ENCODE results near the gene MSI2.

MSI2 gene

DNA sequence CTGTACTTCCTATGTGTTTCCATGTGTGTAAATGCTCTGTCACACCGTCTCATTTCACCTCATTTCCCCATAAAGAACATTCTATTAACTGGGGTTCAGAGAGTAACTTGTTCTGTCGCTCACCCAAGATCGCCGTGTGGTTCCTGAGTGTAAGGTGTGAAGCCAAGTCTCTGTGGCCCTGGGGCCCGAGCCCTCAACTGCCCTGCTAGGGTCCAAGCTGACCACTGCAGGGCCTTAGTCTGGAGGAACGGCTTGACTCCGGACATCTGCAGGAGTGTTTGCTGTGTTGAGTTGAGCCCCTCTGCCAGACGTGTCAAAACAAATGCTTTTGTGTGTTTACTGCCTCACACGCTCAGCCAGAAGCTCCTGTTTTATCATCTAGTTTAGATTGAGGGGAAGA lies 244.7 kb downstream of the MSI2 start:
- FAIRE-seq (no peak), DNase-seq (ENCODE audit: insufficient read length, low spot score) (no peak)
- TF ChIP-seq POLR2A (IDR thresholded peaks at IDR 0.05; ENCODE audit: low read depth, low read length): no peak

DNA sequence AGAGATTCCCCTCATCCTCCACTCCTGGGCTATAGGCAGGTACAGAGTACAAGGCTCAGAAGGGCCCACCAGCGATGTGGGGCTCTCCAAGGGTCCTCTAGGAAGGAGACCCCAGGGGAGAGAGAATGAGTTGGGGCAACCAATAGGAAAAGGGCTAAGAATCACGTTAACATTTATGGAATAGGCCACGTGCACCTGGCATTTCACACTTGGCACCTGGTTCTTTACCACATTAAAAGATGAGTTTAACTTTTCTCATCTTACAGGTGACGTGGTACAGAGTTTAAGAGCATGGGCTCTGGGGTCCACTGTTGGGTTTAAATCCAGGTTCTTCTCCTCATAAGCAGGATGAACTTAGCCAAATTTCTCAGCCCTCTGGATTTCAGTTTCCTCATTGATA lies 245.7 kb downstream of the MSI2 start:
- FAIRE-seq (no peak), DNase-seq (ENCODE audit: insufficient read length, low spot score) (no peak)
- no peak for TF ChIP-seq POLR2A (IDR thresholded peaks at IDR 0.05; ENCODE audit: low read depth, low read length)

DNA sequence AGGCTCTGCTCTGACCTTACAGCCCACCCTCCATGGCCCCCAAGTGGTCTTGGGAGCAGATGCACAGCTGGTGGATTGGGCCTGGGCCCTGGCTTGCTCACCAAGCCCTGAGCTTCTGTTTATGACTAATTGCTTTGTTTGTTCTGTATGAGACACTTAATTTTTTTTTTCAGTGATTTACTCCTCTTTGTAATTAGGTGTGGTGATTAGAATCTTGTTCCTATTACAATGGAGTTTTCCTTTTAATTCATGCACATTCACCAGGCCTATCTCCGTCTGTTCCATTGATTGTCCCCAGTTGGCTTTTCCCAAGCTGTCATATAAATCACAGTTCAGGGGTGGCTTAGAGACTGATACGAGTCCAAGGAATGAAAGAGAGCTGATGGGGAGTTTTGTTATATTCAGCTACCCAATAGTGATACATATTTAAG lies 246.5 kb downstream of the MSI2 start:
- no peak for TF ChIP-seq POLR2A (IDR thresholded peaks at IDR 0.05; ENCODE audit: low read depth, low read length)
- DNase-seq (ENCODE audit: insufficient read length, low spot score): no peak
- FAIRE-seq: no peak

DNA sequence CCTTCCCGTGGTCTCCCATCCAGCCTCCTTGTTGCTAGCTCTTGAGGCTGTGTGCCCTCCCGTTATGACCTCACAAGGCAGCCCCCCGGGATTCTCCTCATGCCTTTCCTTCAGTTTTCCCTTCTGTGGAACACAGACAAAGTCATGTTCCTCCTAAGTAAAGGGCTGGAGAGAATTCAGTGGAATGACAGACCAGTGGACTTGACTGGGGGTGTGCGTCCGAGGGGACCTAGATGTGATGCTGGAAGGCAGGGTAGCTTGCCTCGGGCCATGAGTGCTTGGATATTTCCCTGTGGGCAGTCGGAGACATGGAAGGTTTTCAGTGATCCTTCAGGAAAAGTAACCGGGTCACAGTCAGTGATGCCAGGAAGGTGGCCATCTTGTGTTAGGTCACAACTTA lies 247.9 kb downstream of the MSI2 start:
- no peak for TF ChIP-seq POLR2A (IDR thresholded peaks at IDR 0.05; ENCODE audit: low read depth, low read length)
- DNase-seq (ENCODE audit: insufficient read length, low spot score) (no peak), FAIRE-seq (no peak)

DNA sequence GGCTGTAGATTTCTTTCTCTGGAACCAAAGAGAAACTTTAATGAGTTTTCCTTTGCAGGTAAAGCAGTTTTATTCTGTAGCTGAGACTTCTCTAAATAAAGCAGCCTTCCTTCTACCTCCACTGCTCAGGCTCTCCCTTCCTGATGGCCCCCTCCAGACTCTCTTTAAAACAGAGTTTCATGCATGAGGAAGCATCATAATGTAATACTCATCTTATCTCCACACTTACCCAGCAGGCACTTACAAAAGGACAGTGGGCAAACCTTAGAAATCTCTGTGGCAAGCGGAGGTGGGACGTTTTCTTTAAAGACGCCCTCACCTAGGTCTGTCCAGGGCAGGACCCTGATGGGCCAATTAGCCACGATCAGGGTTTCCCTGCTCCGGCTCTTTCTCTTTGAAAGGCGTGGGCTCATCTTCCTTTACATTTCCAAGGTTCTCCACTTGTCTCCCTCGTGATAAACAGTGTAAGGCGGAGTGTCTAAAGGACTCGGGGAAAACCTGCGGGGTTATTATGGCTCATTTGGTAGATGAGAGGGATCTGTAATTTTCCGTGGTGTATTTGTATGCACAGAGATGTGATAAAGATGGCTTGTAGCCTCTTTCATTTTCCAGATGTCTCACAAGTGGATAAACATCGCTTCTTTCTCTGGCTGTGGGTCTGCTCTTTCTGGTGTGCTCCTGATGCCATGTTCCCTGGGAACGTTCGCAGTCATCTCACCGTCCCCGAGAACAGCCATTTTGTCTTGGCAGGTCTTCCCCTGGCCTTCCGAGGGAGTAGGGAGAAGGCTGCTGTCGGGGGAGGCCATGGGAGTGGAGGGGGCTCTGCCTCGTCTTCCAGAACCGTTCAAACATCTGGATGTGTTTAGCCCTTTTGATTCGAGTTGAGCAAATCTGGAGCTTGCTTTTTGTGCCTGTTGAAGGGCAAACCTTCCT lies 249.8 kb downstream of the MSI2 start:
- no peak for TF ChIP-seq POLR2A (IDR thresholded peaks at IDR 0.05; ENCODE audit: low read depth, low read length)
- DNase-seq (ENCODE audit: insufficient read length, low spot score) (no peak), FAIRE-seq (no peak)

DNA sequence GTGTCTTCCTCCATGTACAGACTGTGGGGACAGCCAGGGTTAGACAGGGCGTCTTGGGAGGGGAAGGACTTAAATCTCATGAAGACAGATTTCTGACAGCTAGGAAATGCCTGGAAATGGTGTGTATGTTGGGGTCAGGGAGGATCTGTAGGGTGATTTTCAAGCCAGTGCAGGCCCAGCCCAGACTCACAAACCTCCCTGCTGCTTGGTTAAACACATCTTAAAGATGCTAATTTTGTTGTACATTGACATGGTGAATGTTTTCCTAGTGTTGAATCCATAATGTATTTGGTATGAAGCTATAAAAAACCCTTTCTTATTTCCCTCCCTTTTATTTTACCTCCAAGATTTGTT lies 250.4 kb downstream of the MSI2 start:
- no peak for TF ChIP-seq POLR2A (IDR thresholded peaks at IDR 0.05; ENCODE audit: low read depth, low read length)
- DNase-seq (ENCODE audit: insufficient read length, low spot score) (no peak), FAIRE-seq (no peak)

DNA sequence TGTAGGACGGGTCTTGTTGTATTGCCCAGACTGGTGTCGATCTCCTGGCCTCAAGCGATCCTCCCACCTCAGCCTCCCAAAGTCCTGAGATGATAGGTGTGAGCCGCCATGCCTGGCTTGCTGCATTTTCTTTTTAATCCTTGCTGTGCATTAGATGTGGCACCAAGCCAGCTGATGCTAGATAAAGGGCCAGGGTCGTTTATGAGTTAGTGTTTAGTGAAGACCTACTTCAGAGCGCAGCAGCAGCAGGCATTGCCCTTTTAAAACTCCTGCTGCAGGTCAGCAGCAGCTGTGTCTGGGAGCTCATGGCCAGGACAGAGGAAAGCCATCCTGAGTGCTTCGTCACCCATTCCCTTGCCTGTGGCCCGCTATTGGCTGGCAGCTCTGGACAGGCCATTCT lies 251.5 kb downstream of the MSI2 start:
- TF ChIP-seq POLR2A (IDR thresholded peaks at IDR 0.05; ENCODE audit: low read depth, low read length): no peak
- FAIRE-seq: no peak
- DNase-seq (ENCODE audit: insufficient read length, low spot score): no peak

DNA sequence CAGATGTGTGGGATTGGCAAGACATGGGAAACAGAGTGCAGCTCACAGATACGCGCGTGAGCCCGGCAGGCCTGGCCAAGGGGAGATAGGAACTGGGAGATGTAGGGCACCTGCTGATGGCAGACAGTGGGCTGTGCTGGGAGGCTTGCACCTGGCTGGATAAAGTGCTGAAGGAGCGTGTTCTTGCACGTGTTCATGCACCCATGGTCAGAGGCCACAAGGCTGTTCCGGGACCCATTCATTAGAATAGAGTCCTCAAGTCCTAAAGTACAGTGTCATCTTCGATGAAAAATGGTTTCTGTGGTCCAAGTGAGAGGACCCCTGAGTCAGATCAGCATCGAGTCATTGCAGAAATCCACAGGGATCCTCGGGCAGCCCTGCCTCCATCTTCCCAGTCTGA lies 252.3 kb downstream of the MSI2 start:
- FAIRE-seq (no peak), DNase-seq (ENCODE audit: insufficient read length, low spot score) (no peak)
- no peak for TF ChIP-seq POLR2A (IDR thresholded peaks at IDR 0.05; ENCODE audit: low read depth, low read length)

DNA sequence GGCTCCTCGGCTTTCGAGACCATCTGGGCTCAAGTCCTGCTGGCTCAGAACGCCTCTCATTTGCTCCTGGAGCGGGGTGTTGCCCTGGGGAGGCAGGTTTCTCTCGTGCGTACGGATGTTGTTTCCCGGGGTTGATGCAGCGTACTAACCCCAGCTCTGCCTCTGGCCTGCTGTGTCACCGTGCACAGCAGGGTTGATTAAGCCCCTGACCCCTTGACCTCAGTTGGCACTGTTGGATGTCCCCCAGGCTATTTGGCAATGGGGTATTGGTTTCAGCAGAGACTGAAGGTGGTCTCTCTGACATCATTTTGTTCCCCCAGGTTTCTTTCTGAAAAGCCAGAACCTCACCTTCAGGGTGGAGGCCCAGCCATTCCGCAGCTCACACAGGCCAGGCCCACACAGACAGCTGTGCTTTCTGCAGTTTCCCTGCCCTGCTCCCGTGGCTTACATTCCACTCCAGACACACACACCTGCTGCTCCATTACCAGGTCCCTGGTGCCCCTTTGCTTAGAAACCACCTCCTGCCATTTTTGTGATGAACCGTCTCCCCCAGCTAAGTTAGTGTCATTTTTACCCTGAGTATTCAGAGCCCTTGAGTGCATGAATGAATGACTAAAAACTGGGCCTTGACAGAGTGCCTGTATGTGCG lies 255.3 kb downstream of the MSI2 start:
- DNase-seq (ENCODE audit: insufficient read length, low spot score) (no peak), FAIRE-seq (no peak)
- TF ChIP-seq POLR2A (IDR thresholded peaks at IDR 0.05; ENCODE audit: low read depth, low read length): no peak

DNA sequence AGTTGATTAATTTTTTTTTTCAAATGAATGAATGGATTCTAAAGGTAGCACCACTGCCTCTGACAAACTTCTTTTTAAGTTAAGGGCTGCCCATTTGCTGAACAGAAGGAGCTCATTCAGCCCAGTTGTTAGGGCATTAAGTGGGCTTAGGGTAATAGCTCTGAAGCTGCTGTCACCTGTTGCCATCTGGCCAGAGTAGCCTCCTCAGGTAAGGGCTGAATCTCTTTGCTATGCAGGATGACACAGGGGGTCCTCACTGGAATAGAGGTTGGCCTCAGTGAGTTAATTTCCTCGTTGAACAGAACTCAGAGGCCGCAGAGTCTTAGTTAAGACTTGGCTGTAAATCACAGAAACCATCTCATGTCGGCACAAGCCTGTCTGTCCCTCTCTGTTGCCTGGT lies 255.9 kb downstream of the MSI2 start:
- FAIRE-seq (no peak), DNase-seq (ENCODE audit: insufficient read length, low spot score) (no peak)
- no peak for TF ChIP-seq POLR2A (IDR thresholded peaks at IDR 0.05; ENCODE audit: low read depth, low read length)

DNA sequence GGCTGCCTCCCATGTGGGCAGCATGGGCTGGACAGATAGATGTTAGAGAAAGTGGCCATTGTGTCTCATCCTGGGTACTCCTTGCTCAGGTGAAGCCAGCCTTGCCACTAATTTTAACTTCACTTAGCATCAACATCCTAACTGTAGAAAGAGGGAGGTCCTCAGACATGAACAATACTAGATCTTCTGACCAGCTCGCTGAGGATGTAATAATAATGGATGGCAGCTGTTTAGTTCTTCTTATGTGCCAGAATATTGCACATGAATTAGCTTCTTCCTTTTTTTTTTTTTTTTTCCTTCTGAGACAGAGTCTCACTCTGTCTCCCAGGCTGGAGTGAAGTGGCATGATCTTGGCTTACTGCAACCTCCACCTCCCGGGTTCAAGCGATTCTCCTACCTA lies 256.4 kb downstream of the MSI2 start:
- no peak for FAIRE-seq
- TF ChIP-seq POLR2A (IDR thresholded peaks at IDR 0.05; ENCODE audit: low read depth, low read length): no peak
- DNase-seq (ENCODE audit: insufficient read length, low spot score): no peak

DNA sequence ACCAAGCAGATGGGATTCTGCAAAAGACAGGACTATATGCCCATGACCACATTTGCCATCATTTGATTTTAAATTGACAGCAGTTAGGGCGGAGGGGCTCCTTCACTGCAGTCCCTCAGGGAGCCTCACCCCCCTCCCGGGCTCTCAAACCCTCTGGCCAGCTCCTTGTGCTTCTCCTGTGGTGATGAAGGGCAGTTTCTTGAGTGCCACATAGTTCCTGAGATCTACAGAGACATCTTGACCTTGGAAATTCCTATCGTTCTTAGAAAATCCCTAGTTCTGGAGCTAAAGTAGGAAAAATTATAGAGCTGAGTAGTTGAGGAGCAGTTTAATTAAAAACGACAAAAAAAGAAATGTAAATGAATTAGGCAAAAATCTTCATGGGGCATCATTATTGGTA lies 257.2 kb downstream of the MSI2 start:
- DNase-seq (ENCODE audit: insufficient read length, low spot score) (no peak), FAIRE-seq (no peak)

DNA sequence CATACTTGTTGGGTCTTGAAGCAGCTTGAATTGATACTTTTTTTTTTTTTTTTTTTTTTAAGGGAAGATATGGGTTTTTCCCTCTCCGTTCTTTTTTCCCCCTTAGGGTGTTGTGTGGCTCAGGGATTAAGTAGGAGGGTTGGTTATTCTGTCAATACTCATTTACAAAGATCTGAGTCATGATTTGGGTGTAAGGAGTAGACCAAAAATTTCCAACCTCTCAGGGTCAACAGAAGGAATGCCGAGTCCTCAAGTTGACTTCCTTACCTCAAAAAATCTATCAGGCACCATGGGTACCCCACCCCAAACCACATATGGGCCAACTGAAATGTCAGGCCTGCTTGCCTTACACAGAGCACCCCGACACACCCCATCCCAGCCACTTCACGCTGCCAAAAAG lies 258.3 kb downstream of the MSI2 start:
- no peak for DNase-seq (ENCODE audit: insufficient read length, low spot score)
- no peak for FAIRE-seq
- no peak for TF ChIP-seq POLR2A (IDR thresholded peaks at IDR 0.05; ENCODE audit: low read depth, low read length)

More for the DNA sequence above, 257.2 kb downstream of the MSI2 start:
- no peak for TF ChIP-seq POLR2A (IDR thresholded peaks at IDR 0.05; ENCODE audit: low read depth, low read length)

DNA sequence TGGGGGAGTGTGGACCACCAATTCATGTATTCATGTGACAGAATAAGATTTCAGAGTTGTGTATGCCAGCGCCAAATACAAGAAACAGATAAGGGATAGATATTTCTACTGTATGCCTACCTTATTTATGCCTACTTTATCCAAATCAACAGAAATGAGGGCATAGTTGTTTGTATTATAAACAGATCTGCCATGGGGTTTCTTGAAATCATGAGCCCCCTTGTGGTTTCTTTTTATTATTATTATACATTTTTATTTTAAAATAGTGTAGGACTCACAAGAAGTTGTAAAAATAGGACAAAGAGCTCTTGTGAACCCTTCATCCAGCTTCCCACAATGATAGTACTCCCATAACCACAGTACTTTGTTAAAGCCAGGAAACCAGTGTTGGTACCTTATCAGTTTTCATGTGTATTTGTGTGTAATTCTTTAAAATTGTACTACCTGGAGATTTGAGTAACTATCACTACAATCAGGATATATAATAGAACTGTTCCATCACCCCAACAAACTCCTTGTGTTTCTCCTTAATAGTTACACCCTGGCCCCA lies 259.4 kb downstream of the MSI2 start:
- FAIRE-seq (no peak), DNase-seq (ENCODE audit: insufficient read length, low spot score) (no peak)
- TF ChIP-seq POLR2A (IDR thresholded peaks at IDR 0.05; ENCODE audit: low read depth, low read length): no peak
